Panc1 (cell line): ENCODE results near the gene ORC2. TPM values are rescaled to one million over a fixed set of nuclear protein-coding genes. Genes with fewer than 3 reads are reported as not detected.
A peak's percentile ranks its signal among the peaks of the same experiment; 100 is the strongest.
"Not testable (repeated sequence)": the region's sequence is repeated elsewhere in the genome, so short reads cannot be mapped to it uniquely, and the experiment has no call there.

ENCODE experiments used
- ATAC-seq: fragments of 200-7000 bp; cut with Tn5 transposase; 2 replicates; pipeline ENCODE4 v1.9.1; 2020; ENCODE audit warnings: mild to moderate bottlenecking, moderate library complexity
- BruUV-seq: library from RNA; stranded (reverse); fragments of 400-500 nt; replicated peaks from 2 replicates; lab custom pipeline; 2021; lab: Mats Ljungman, UMichigan
- CTCF ChIA-PET: fragments of 300-600 bp; sonication (Branson Sonifier 250); formaldehyde crosslinking; loops from one replicate; lab custom pipeline; 2022; ENCODE audit warnings: antibody characterized with exemption; lab: Charles Lee
- POLR2A ChIA-PET: fragments of 300-600 bp; sonication (Branson Sonifier 250); formaldehyde crosslinking; loops from one replicate; lab custom pipeline; 2022; ENCODE audit warnings: antibody characterized with exemption; lab: Charles Lee
- DNase-seq: peaks from one replicate; pipeline ENCODE4 v3.0.0-alpha.2; 2010; ENCODE audit warnings: low read depth, low spot score
- H3K27ac ChIP-seq: 2 replicates; pipeline ENCODE4 v1.5.1; 2011; ENCODE audit warnings: mild to moderate bottlenecking, low read length, inconsistent platforms
- H3K27me3 ChIP-seq: fragments of 200-500 bp; sonication (Bioruptor generic); 2 replicates; pipeline ENCODE4 v1.6.0; 2014; ENCODE audit warnings: low read length, inconsistent platforms; ENCODE audit not compliant: control insufficient read depth, insufficient read depth
- H3K36me3 ChIP-seq: fragments of 200-500 bp; sonication (Bioruptor generic); 2 replicates; pipeline ENCODE4 v1.5.1; 2014; ENCODE audit warnings: inconsistent platforms, mild to moderate bottlenecking, low read length, moderate library complexity; ENCODE audit not compliant: control insufficient read depth, insufficient read depth
- H3K4me1 ChIP-seq: 2 replicates; pipeline ENCODE4 v1.5.1; 2011; ENCODE audit warnings: inconsistent platforms, mild to moderate bottlenecking, low read length, moderate library complexity; ENCODE audit not compliant: control insufficient read depth, insufficient read depth
- H3K4me3 ChIP-seq, 2 experiments: 2 replicates each; pipeline ENCODE4 v1.5.1; 2011 to 2012; ENCODE audit warnings: low read depth in 2 of 2, low read length in 2 of 2, mild to moderate bottlenecking in 2 of 2, inconsistent platforms in 1 of 2, moderate library complexity in 1 of 2
- H3K9me3 ChIP-seq: fragments of 200-500 bp; sonication (Bioruptor generic); 2 replicates; pipeline ENCODE4 v1.5.1; 2014; ENCODE audit warnings: low read depth, mild to moderate bottlenecking, inconsistent platforms, low read length, moderate library complexity; ENCODE audit not compliant: control insufficient read depth, insufficient read depth
- CTCF ChIP-seq: fragments of 450-650 bp; IDR thresholded peaks from 2 replicates; pipeline ENCODE4 v1.5.1; 2017; ENCODE audit warnings: mild to moderate bottlenecking
- POLR2AphosphoS5 ChIP-seq: IDR thresholded peaks from 2 replicates; pipeline ENCODE4 v1.6.1; 2012; ENCODE audit warnings: mild to moderate bottlenecking, low read depth, low read length, moderate library complexity
- REST ChIP-seq, 2 experiments: IDR thresholded peaks; 2 replicates each; pipeline ENCODE4 v1.6.1; 2011 to 2012; ENCODE audit warnings: low read depth in 2 of 2, control low read depth in 1 of 2, low read length in 1 of 2, mild to moderate bottlenecking in 1 of 2, moderate library complexity in 1 of 2; ENCODE audit not compliant: insufficient read depth in 1 of 2
- SIN3A ChIP-seq: IDR thresholded peaks from 2 replicates; pipeline ENCODE4 v1.6.1; 2012; ENCODE audit warnings: low read depth, mild to moderate bottlenecking, low read length, moderate library complexity, borderline replicate concordance; ENCODE audit not compliant: insufficient read depth
- TCF7L2 ChIP-seq: IDR thresholded peaks from 2 replicates; pipeline ENCODE4 v1.6.1; 2011; ENCODE audit warnings: mild to moderate bottlenecking, low read depth, low read length, inconsistent platforms
- in situ Hi-C: cut with HindIII; loops from 2 replicates; pipeline ENCODE4 v1.10.0; 2016; ENCODE audit warnings: low sequenced_read_pairs, low pct_unique_long_range_greater_than_20kb
- intact Hi-C: fragments of 100-400 bp; cut with micrococcal nuclease; formaldehyde crosslinking; loops from one replicate; pipeline ENCODE4 v1.10.0; 2022; ENCODE audit not compliant: unreplicated experiment
- total RNA-seq: library from RNA; stranded (reverse); gene quantifications from one replicate; pipeline ENCODE4 v1.2.1, GENCODE V29; 2021; ENCODE audit not compliant: unreplicated experiment

The ORC2 gene
- total RNA-seq, 1 experiment from 2014 or later = 41.8 TPM

GRCh38 chr2:200899482-200899881 lies 64.0 kb downstream of the ORC2 start:
- no peak overlapping the region for H3K4me3 ChIP-seq
- DNase-seq (no peak), ATAC-seq (no peak)
- ChIA-PET CTCF (no interaction called here), POLR2A (no interaction called here)
- H3K27me3 ChIP-seq = no peaks in the 10 kb centered on the region
- in situ Hi-C loops = no loop called here
- BruUV-seq = no TSS peak
- H3K4me1 ChIP-seq = no peaks in the 10 kb centered on the region; the same call in 1 of the 2 replicates
- H3K9me3 ChIP-seq = no peaks in the 10 kb centered on the region
- TF ChIP-seq SIN3A (no peak), CTCF (no peak), POLR2AphosphoS5 (no peak), TCF7L2 (no peak), REST (IDR thresholded peaks at IDR 0.05; ENCODE audit: insufficient read depth in 1 of 2, low read depth in 2 of 2, low read length in 1 of 2) (no peak)
- H3K27ac ChIP-seq = no peak overlapping the region
- H3K36me3 ChIP-seq = peaks cover 49% of the 10 kb centered on the region
- intact Hi-C loops = no loop called here

- peak within 1 kb of the TSS; percentile 94 to 95 for H3K4me3 ChIP-seq
- ChIA-PET POLR2A (interaction anchor here (0.6 to 1.6 kb wide), 4 partner anchors 25 to 223 kb away, joined by 4 to 7 read pairs (median 4); partner anchors contain the start of gene ORC2), CTCF (no interaction called here)
- DNase-seq = peak; percentile 96
- no peaks in the 10 kb centered on the region for H3K27me3 ChIP-seq
- TF ChIP-seq TCF7L2 (peak; percentile 28; the same call in 1 of the 2 replicates), CTCF (no peak), SIN3A (peak; percentile 89), POLR2AphosphoS5 (peak; percentile 74), REST (IDR thresholded peaks at IDR 0.05; ENCODE audit: insufficient read depth in 1 of 2, low read depth in 2 of 2, low read length in 1 of 2) (0 out of 4 replicates have a peak, but pooled peaks of 1 of the 2 experiments have one; percentile 63)
- H3K27ac ChIP-seq = peak within 1 kb of the TSS; percentile 98
- peak; percentile 98 for ATAC-seq
- no peaks in the 10 kb centered on the region for H3K9me3 ChIP-seq
- in situ Hi-C loops = no loop called here
- intact Hi-C loops = no loop called here
- H3K4me1 ChIP-seq = no peaks in the 10 kb centered on the region
- BruUV-seq = TSS peak; percentile 75
- peaks cover 7% of the 10 kb centered on the region for H3K36me3 ChIP-seq
Measured at GRCh38 chr2:200888704-200889625, 74.5 kb downstream of the ORC2 start, which contains the start of the genes NIF3L1 and PPIL3. Gene NIF3L1, plus strand, starts transcription at chr2:200889371. Its CDS starts 2,573 bp downstream, at chr2:200891944. Gene PPIL3, minus strand, starts transcription at chr2:200889077. Its CDS starts 1,462 bp downstream, at chr2:200887615.

GRCh38 chr2:200881715-200882249 lies 81.7 kb downstream of the ORC2 start:
- POLR2A ChIA-PET, H3K27ac ChIP-seq, H3K36me3 ChIP-seq, H3K4me3 ChIP-seq, BruUV-seq, ATAC-seq, intact Hi-C loops, CTCF ChIA-PET, in situ Hi-C loops, DNase-seq, H3K9me3 ChIP-seq, H3K27me3 ChIP-seq, H3K4me1 ChIP-seq: not testable (repeated sequence)
